GM19324 (cell line): ENCODE measurements around the gene CD244.
"Not testable (repeated sequence)": the region's sequence is repeated elsewhere in the genome, so short reads cannot be mapped to it uniquely, and the experiment has no call there.

Experiments
- ATAC-seq: cut with Tn5 transposase; IDR thresholded peaks from one replicate; pipeline ENCODE4 v1.9.1; 2021; ENCODE audit warnings: mild to moderate bottlenecking, moderate library complexity; ENCODE audit not compliant: unreplicated experiment, low FRiP score

CD244 gene

DNA sequence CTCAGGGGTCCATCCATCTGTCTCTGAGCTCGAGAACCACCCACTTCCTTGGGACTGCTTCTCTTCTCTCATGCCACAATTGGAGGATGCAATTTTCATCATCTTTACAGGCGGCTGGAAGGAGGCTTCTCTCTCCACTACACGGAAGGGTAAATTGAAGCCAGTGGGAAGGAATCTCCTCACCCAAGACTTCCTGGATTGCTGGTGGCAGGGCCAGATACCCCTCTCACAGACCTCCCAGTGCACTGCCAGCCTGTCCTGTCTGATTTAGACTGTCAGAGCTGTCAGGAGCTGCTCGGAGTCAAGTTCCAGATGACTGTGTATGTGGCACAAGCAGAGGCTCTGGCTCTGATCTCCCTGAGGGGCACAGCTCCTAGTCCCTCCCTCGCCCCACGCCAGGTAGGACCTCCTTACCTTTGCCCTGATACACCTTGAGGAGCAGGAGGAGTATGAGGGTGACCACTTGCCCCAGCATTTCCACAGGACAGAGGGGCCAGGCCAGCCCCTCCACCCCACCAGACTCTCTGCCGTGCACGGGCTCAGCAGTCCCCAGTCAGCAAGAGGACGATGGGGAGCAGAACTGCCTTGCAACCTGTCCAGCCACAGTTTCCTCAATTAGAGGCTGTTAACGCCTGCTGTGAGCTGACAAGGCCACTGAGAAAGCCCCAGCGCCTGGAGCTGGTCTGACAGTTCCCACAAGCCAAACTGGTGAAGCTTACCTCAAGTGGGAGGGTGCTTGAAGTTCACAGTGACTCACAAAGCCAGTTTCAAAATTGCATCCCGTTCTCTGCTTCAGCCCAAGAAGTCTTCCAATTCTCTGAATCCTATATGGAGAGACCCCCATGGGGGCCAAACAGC, at the start of gene CD244:
CD244 (minus strand) TSS at position 685 of the 858 bp plus-strand sequence; CDS start at position 475, 210 bp downstream.
- ATAC-seq = no peak

- no peak for ATAC-seq
These were observed 49.2 kb upstream of the CD244 start for GRCh38 chr1:160911925-160912324.

DNA sequence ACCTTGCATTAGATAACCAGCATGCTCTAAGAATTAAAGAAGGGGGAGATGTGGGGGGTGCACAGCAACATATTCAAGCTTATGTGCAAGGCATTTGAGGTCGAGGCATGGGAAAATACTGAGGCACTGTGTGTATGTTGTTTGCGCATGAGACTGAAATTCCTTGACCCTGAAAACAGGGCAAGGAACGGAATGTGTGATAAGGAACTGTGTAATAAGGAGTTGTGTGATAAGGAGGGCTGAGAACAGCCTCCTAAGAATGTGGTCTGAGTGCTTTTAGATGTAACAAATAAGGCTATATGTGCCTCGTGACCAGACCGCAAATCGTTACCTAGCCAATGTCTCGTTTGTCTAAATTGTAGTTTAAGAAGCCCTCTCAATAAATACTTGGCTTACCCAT, 48.8 kb upstream of the CD244 start:
- no peak for ATAC-seq

GRCh38 chr1:160910170-160910750, 47.6 kb upstream of the CD244 start:
- ATAC-seq = no peak

GRCh38 chr1:160907976-160908375, 45.3 kb upstream of the CD244 start:
- no peak for ATAC-seq

- no peak for ATAC-seq
These were observed 42.9 kb upstream of the CD244 start for GRCh38 chr1:160905617-160905989.

DNA sequence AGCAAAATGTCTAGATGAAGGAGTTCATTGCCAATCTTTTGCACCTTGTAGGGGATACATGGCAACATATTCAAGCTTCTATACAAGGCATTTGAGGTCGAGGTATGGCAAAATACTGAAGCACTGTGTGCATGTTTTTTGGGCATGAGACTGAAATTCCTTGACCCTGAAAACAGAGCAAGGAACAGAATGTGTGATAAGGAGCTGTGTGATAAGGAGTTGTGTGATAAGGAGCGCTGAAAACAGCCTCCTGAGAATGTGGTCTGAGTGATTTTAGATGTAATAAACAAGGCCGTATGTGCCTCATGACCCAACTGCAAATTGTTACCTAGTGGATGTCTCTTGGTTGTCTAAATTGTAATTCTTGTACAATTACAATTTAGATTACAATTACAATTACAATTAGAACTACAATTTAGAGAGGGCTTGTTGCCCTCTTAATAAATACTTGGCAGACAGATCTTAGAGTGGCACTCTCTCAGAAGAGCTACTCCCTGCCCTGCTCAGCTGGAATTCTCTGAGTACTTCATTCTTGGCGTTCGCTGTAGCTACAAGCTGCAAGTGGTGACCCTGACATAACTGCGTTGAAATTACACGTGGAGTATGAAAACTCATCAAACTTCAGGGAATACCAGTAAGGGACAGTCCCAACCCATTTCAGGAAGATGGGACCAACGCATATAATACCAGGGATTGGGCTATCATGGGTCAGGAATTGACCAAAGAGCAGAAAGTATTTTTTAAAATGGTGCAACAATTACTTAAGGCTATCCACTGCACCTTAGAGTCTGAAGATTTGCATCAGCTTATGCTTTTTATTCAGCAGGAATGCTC, 42.3 kb upstream of the CD244 start:
- no peak for ATAC-seq

- ATAC-seq = not testable (repeated sequence)
These were observed 39.6 kb upstream of the CD244 start for GRCh38 chr1:160902251-160902650.

GRCh38 chr1:160901768-160902167, 39.1 kb upstream of the CD244 start:
- ATAC-seq = no peak

- not testable (repeated sequence) for ATAC-seq
These were observed 38.0 kb upstream of the CD244 start for GRCh38 chr1:160900683-160901082.

- not testable (repeated sequence) for ATAC-seq
These were observed 31.9 kb upstream of the CD244 start for GRCh38 chr1:160894368-160895135.

- no peak for ATAC-seq
These were observed 28.8 kb upstream of the CD244 start for GRCh38 chr1:160891474-160891873.

DNA sequence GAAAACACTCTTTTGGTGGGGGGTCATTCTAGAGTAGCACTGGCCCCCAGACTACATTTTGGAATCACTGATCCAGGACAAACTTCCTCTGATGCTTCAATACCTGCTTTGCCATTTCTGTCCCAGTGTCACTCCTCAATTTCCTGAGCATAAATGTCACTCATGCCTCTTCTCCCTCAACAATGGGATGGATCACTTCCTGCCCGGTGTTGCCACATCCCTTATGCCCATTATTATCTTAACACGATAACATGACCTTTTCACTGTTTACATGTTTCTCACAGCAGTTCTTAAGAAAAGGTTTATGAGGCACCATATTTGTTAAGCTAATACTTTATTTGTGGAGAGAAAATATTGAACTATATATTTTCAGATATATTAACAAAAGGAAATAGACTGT, 26.2 kb upstream of the CD244 start:
- no peak for ATAC-seq

GRCh38 chr1:160887071-160887470, 24.4 kb upstream of the CD244 start:
- ATAC-seq = no peak

- no peak for ATAC-seq
These were observed 22.4 kb upstream of the CD244 start, which contains the start of gene ITLN1 for GRCh38 chr1:160885042-160885441. ITLN1 (minus strand) TSS chr1:160885180; CDS start chr1:160884877, 303 bp downstream.

DNA sequence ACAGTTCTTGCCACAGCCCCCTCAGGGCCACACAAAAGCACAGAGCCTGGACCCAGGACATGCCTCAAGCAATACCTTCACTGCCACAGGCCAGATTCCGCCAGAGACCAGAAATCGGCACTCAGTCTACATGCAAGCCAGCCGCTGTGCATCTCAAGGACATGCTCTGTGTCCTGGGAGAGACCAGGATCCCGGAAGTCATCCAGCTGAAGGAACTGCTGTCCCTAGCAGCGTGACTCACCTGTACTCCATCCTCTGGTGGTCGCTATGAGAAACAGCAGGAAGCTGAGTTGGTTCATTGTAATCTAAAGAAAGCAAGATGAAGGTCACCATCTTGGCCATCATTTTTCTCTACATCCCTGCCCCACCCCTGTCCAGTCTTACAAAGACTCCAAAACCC, 21.9 kb upstream of the CD244 start:
- no peak for ATAC-seq

- ATAC-seq = no peak
These were observed 21.2 kb upstream of the CD244 start for GRCh38 chr1:160883581-160884513.

DNA sequence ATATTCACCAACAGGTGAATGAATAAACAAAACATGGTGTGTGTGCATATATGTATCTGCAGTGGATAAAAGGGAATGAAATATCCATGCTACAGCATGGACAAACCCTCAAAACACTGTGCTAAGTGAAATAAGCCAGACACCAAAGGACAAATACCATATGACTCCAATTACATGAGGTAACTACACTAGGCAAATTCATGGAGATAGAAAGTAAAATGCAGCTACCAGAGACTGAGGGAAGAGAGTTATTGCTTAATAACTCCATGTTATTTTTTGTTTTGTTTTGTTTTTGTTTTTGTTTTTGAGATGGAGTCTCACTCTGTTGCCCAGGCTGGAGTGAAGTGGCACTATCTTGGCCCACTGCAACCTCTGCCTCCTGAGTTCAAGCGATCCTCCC, 19.9 kb upstream of the CD244 start:
- no peak for ATAC-seq

DNA sequence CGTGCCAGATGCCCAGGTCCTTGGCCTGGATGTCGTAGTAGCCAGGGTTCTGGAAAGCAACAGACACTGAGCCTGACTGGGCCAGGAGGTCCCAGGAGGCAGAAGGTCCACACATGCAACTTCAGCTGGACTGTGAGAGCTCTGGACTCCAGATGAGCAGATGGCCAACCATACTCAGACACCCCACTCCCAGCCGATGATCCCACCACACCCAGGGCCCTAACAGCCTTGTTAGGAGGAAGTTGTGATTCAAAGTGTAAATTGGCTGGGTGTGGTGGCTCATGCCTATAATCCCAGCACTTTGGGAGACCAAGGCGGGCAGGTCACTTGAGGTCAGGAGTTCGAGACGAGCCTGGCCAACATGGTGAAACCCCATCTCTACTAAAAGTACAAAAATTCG, 18.6 kb upstream of the CD244 start:
- ATAC-seq = not testable (repeated sequence)
